HCT116 (cell line): ENCODE data around the gene FBXO15. TPM values are rescaled to one million over a fixed set of nuclear protein-coding genes. Genes with fewer than 3 reads are reported as not detected.

Experiments
- ATAC-seq: fragments of 200-7000 bp; cut with Tn5 transposase; 2 replicates; pipeline ENCODE4 v1.9.1; 2020; ENCODE audit warnings: mild to moderate bottlenecking, moderate library complexity
- BruUV-seq: library from RNA; stranded (reverse); fragments of 400-500 nt; replicated peaks from 2 replicates; lab custom pipeline; 2021; lab: Mats Ljungman, UMichigan
- CTCF ChIA-PET: fragments of 300-600 bp; sonication (Branson Sonifier 250); formaldehyde crosslinking; loops from one replicate; lab custom pipeline; 2021; ENCODE audit warnings: antibody characterized with exemption; lab: Charles Lee
- POLR2A ChIA-PET: fragments of 300-600, 350-600 bp; sonication (Branson Sonifier 250); formaldehyde crosslinking; loops from one replicate; lab custom pipeline; 2021; ENCODE audit warnings: antibody characterized with exemption; lab: Charles Lee
- RAD21 ChIA-PET, 2 experiments: fragments of 300-600 bp; sonication (Branson Sonifier 250); formaldehyde crosslinking; loops; one replicate each; lab custom pipeline; 2023; ENCODE audit warnings: low total read pairs in 2 of 2; ENCODE audit not compliant: uncharacterized antibody in 2 of 2, unreplicated experiment in 2 of 2, low non-redundant PET in 1 of 2; lab: Charles Lee
- DNase-seq: peaks from one replicate; pipeline ENCODE4 v3.0.0-alpha.2; 2010; ENCODE audit warnings: low read depth, low spot score
- H2AFZ ChIP-seq: fragments of 200-600 bp; shearing (Covaris generic), sonication (generic); 2 replicates; pipeline ENCODE4 v1.6.1; 2017; ENCODE audit warnings: low read depth, mixed run types, mixed read lengths, antibody characterized with exemption, low read length; ENCODE audit not compliant: poor library complexity, severe bottlenecking
- H3K27ac ChIP-seq: 2 replicates; pipeline ENCODE4 v1.5.1; 2012; ENCODE audit warnings: low read depth, low read length
- H3K27me3 ChIP-seq: fragments of 200-600 bp; sonication (generic); 2 replicates; pipeline ENCODE4 v1.6.1; 2016; ENCODE audit warnings: mixed run types, low read length, mixed read lengths; ENCODE audit not compliant: insufficient read depth
- H3K36me3 ChIP-seq, 2 experiments: fragments of 200-500 bp in 1 of 2; fragments of 200-600 bp in 1 of 2; sonication (Bioruptor generic) in 1 of 2; sonication (generic) in 1 of 2; 2 replicates each; pipeline versions ENCODE4 v1.5.1 to v1.6.1; 2014 to 2016; ENCODE audit warnings: low read length in 2 of 2, inconsistent platforms in 1 of 2, mixed read lengths in 1 of 2, mixed run types in 1 of 2; ENCODE audit not compliant: insufficient read depth in 2 of 2, control insufficient read depth in 1 of 2
- H3K4me1 ChIP-seq, 2 experiments: fragments of 200-600 bp in 1 of 2; sonication (generic) in 1 of 2; 2 replicates each; pipeline versions ENCODE4 v1.5.1 to v1.6.1; 2012 to 2017; ENCODE audit warnings: low read length in 2 of 2, inconsistent platforms in 1 of 2, mild to moderate bottlenecking in 1 of 2, mixed read lengths in 1 of 2, mixed run types in 1 of 2, moderate library complexity in 1 of 2; ENCODE audit not compliant: insufficient read depth in 2 of 2, control insufficient read depth in 1 of 2
- H3K4me2 ChIP-seq: fragments of 200-600 bp; sonication (generic); 2 replicates; pipeline ENCODE4 v1.6.1; 2017; ENCODE audit warnings: mixed run types, low read length, mixed read lengths
- H3K4me3 ChIP-seq, 2 experiments: fragments of 200-600 bp in 1 of 2; sonication (generic) in 1 of 2; replicated peaks in 1 of 2; 2 replicates each; pipeline ENCODE4 v1.5.1; 2011 to 2016; ENCODE audit warnings: low read length in 2 of 2, control low read depth in 1 of 2, low read depth in 1 of 2, mild to moderate bottlenecking in 1 of 2, mixed read lengths in 1 of 2, mixed run types in 1 of 2
- H3K79me2 ChIP-seq: fragments of 200-600 bp; sonication (generic); 2 replicates; pipeline ENCODE4 v1.6.1; 2017; ENCODE audit warnings: mild to moderate bottlenecking, mixed run types, low read length, moderate library complexity, mixed read lengths; ENCODE audit not compliant: insufficient read depth
- H3K9ac ChIP-seq: fragments of 200-600 bp; sonication (generic); 2 replicates; pipeline ENCODE4 v1.6.1; 2016; ENCODE audit warnings: low read length, mixed read lengths
- H3K9me2 ChIP-seq: fragments of 200-600 bp; sonication (generic), shearing (Covaris generic); 2 replicates; pipeline ENCODE4 v1.6.1; 2017; ENCODE audit warnings: mixed run types, mild to moderate bottlenecking, moderate library complexity; ENCODE audit not compliant: insufficient read depth
- H3K9me3 ChIP-seq, 2 experiments: fragments of 200-500 bp in 1 of 2; fragments of 200-600 bp in 1 of 2; sonication (Bioruptor generic) in 1 of 2; sonication (generic) in 1 of 2; 2 replicates each; pipeline ENCODE4 v1.6.1; 2014 to 2017; ENCODE audit warnings: low read length in 2 of 2, mixed read lengths in 2 of 2, inconsistent platforms in 1 of 2, low read depth in 1 of 2, mild to moderate bottlenecking in 1 of 2, mixed run types in 1 of 2, moderate library complexity in 1 of 2; ENCODE audit not compliant: control insufficient read depth in 1 of 2, insufficient read depth in 1 of 2
- H4K20me1 ChIP-seq: fragments of 200-600 bp; sonication (generic), shearing (Covaris generic); 2 replicates; pipeline ENCODE4 v1.6.1; 2017; ENCODE audit warnings: mixed run types, mild to moderate bottlenecking, moderate library complexity; ENCODE audit not compliant: insufficient read depth
- CBX3 ChIP-seq: IDR thresholded peaks from 2 replicates; pipeline ENCODE4 v1.6.1; 2012; ENCODE audit warnings: low read depth
- CEBPB ChIP-seq: IDR thresholded peaks from 2 replicates; pipeline ENCODE4 v1.6.1; 2012; ENCODE audit warnings: low read depth
- EGR1 ChIP-seq: IDR thresholded peaks from 2 replicates; pipeline ENCODE4 v1.6.1; 2012; ENCODE audit warnings: low read depth
- ELF1 ChIP-seq: IDR thresholded peaks from 2 replicates; pipeline ENCODE4 v1.6.1; 2012; ENCODE audit warnings: low read depth, borderline replicate concordance
- EZH2 ChIP-seq: fragments of 200-600 bp; sonication (generic); IDR thresholded peaks from 2 replicates; pipeline ENCODE4 v1.6.1; 2017; ENCODE audit warnings: antibody characterized with exemption, mixed run types
- EZH2phosphoT487 ChIP-seq: fragments of 200-600 bp; IDR thresholded peaks from 2 replicates; pipeline ENCODE4 v1.6.1; 2018; ENCODE audit warnings: antibody characterized with exemption, borderline replicate concordance
- FOSL1 ChIP-seq: IDR thresholded peaks from 2 replicates; pipeline ENCODE4 v1.6.1; 2012; ENCODE audit warnings: low read depth
- JUND ChIP-seq: IDR thresholded peaks from 2 replicates; pipeline ENCODE4 v1.6.1; 2012
- POLR2A ChIP-seq: IDR thresholded peaks from 2 replicates; pipeline ENCODE4 v1.7.0; 2011; ENCODE audit warnings: borderline replicate concordance; ENCODE audit not compliant: insufficient read depth, insufficient read length; ENCODE audit errors: extremely low read depth
- POLR2AphosphoS5 ChIP-seq: IDR thresholded peaks from 2 replicates; pipeline ENCODE4 v1.6.1; 2011; ENCODE audit warnings: mild to moderate bottlenecking, low read depth, low read length, moderate library complexity
- RAD21 ChIP-seq: IDR thresholded peaks from 2 replicates; pipeline ENCODE4 v1.6.1; 2012; ENCODE audit warnings: low read depth, mild to moderate bottlenecking
- SIN3A ChIP-seq: IDR thresholded peaks from 2 replicates; pipeline ENCODE4 v1.6.1; 2012; ENCODE audit warnings: low read depth
- SP1 ChIP-seq: IDR thresholded peaks from 2 replicates; pipeline ENCODE4 v1.6.1; 2012; ENCODE audit warnings: low read depth
- SRF ChIP-seq: IDR thresholded peaks from 2 replicates; pipeline ENCODE4 v1.6.1; 2012; ENCODE audit warnings: low read depth
- TCF7L2 ChIP-seq: IDR thresholded peaks from 2 replicates; pipeline ENCODE4 v1.7.0; 2011; ENCODE audit warnings: borderline replicate concordance, inconsistent platforms; ENCODE audit not compliant: insufficient read depth, insufficient read length; ENCODE audit errors: extremely low read depth
- YY1 ChIP-seq: IDR thresholded peaks from 2 replicates; pipeline ENCODE4 v1.6.1; 2011; ENCODE audit warnings: low read length, low read depth, moderate library complexity, mild to moderate bottlenecking; ENCODE audit not compliant: insufficient replicate concordance; ENCODE audit errors: extremely low read depth
- ZNF274 ChIP-seq: fragments of 200-500 bp; sonication (Bioruptor generic); IDR thresholded peaks from 2 replicates; pipeline ENCODE4 v1.6.1; 2014; ENCODE audit warnings: mild to moderate bottlenecking, low read depth, low read length, inconsistent platforms
- intact Hi-C: fragments of 100-400 bp; cut with micrococcal nuclease; formaldehyde crosslinking; loops from 2 replicates; pipeline ENCODE4 v1.10.0; 2022
- total RNA-seq: library from RNA; stranded (reverse); gene quantifications from one replicate; pipeline ENCODE4 v1.2.1, GENCODE V29; 2021; ENCODE audit not compliant: unreplicated experiment
- TF ChIP-seq, protein P1 (sequence below): IDR thresholded peaks from 2 replicates; pipeline ENCODE4 v1.6.1; 2011; ENCODE audit warnings: mild to moderate bottlenecking, low read length, moderate library complexity; ENCODE audit not compliant: insufficient replicate concordance; ENCODE audit errors: extremely low read depth
- TF ChIP-seq, protein P2 (sequence below), 3 experiments: fragments of 200-600 bp in 1 of 3; sonication (generic) in 1 of 3; IDR thresholded peaks in 2 of 3; conservative IDR thresholded peaks in 1 of 3; 2 replicates each; pipeline ENCODE4 v1.5.1; 2012 to 2017; ENCODE audit warnings: low read depth in 2 of 3, low read length in 2 of 3, antibody characterized with exemption in 1 of 3, borderline replicate concordance in 1 of 3, control low read depth in 1 of 3, mild to moderate bottlenecking in 1 of 3, mixed read lengths in 1 of 3, mixed run types in 1 of 3, moderate library complexity in 1 of 3; ENCODE audit not compliant: insufficient read depth in 1 of 3
- TF ChIP-seq, protein P3 (sequence below): IDR thresholded peaks from 2 replicates; pipeline ENCODE4 v1.6.1; 2012; ENCODE audit warnings: low read depth

FBXO15 gene
- total RNA-seq, 1 experiment from 2014 or later: 1.1 TPM

DNA sequence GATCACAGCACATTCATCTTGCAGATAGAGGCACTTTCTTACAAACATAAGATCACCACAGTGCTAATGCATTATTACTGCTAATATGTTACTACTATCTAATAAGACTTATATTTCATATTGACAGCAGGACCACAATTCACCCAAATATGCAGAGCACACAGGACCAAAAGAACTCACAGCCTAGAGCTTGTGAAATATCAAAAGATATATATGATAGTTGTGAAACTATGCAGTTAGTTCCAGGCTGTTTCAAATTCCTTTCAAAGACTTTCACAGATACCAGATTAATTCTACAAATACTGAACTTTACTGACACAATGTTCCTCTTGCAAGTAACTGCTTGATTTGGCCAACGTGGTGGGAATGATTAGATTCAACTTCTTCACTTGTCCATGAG is 23.0 kb downstream of the FBXO15 start:
- intact Hi-C loops: no loop called here
- Histone ChIP-seq H3K4me3 (no peak overlapping the region), H3K9me2 (no peaks in the 10 kb centered on the region), H3K36me3 (no peaks in the 10 kb centered on the region), H3K27me3 (peaks cover 83% of the 10 kb centered on the region), H2AFZ (no peak overlapping the region), H3K79me2 (no peaks in the 10 kb centered on the region), H3K4me2 (no peak overlapping the region), H3K9me3 (no peaks in the 10 kb centered on the region), H3K27ac (no peak overlapping the region)
- ChIA-PET POLR2A (no interaction called here), CTCF (no interaction called here)
- ATAC-seq: no peak
- TF ChIP-seq EGR1 (no peak), RAD21 (no peak), ELF1 (no peak), EZH2 (no peak), SRF (no peak), EZH2phosphoT487 (no peak), SIN3A (no peak), CBX3 (no peak), POLR2A (no peak), TCF7L2 (no peak), SP1 (no peak), POLR2AphosphoS5 (no peak), ZNF274 (no peak), FOSL1 (no peak), YY1 (no peak), CEBPB (no peak), JUND (no peak)
- TF ChIP-seq, protein P1, sequence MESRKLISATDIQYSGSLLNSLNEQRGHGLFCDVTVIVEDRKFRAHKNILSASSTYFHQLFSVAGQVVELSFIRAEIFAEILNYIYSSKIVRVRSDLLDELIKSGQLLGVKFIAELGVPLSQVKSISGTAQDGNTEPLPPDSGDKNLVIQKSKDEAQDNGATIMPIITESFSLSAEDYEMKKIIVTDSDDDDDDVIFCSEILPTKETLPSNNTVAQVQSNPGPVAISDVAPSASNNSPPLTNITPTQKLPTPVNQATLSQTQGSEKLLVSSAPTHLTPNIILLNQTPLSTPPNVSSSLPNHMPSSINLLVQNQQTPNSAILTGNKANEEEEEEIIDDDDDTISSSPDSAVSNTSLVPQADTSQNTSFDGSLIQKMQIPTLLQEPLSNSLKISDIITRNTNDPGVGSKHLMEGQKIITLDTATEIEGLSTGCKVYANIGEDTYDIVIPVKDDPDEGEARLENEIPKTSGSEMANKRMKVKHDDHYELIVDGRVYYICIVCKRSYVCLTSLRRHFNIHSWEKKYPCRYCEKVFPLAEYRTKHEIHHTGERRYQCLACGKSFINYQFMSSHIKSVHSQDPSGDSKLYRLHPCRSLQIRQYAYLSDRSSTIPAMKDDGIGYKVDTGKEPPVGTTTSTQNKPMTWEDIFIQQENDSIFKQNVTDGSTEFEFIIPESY: no peak
- TF ChIP-seq, protein P2, sequence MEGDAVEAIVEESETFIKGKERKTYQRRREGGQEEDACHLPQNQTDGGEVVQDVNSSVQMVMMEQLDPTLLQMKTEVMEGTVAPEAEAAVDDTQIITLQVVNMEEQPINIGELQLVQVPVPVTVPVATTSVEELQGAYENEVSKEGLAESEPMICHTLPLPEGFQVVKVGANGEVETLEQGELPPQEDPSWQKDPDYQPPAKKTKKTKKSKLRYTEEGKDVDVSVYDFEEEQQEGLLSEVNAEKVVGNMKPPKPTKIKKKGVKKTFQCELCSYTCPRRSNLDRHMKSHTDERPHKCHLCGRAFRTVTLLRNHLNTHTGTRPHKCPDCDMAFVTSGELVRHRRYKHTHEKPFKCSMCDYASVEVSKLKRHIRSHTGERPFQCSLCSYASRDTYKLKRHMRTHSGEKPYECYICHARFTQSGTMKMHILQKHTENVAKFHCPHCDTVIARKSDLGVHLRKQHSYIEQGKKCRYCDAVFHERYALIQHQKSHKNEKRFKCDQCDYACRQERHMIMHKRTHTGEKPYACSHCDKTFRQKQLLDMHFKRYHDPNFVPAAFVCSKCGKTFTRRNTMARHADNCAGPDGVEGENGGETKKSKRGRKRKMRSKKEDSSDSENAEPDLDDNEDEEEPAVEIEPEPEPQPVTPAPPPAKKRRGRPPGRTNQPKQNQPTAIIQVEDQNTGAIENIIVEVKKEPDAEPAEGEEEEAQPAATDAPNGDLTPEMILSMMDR (IDR thresholded peaks at IDR 0.05 in 2 of 3, conservative IDR thresholded peaks at IDR 0.05 in 1 of 3; ENCODE audit: borderline replicate concordance in 1 of 3, insufficient read depth in 1 of 3, low read depth in 2 of 3, low read length in 2 of 3): no peak
- TF ChIP-seq, protein P3, sequence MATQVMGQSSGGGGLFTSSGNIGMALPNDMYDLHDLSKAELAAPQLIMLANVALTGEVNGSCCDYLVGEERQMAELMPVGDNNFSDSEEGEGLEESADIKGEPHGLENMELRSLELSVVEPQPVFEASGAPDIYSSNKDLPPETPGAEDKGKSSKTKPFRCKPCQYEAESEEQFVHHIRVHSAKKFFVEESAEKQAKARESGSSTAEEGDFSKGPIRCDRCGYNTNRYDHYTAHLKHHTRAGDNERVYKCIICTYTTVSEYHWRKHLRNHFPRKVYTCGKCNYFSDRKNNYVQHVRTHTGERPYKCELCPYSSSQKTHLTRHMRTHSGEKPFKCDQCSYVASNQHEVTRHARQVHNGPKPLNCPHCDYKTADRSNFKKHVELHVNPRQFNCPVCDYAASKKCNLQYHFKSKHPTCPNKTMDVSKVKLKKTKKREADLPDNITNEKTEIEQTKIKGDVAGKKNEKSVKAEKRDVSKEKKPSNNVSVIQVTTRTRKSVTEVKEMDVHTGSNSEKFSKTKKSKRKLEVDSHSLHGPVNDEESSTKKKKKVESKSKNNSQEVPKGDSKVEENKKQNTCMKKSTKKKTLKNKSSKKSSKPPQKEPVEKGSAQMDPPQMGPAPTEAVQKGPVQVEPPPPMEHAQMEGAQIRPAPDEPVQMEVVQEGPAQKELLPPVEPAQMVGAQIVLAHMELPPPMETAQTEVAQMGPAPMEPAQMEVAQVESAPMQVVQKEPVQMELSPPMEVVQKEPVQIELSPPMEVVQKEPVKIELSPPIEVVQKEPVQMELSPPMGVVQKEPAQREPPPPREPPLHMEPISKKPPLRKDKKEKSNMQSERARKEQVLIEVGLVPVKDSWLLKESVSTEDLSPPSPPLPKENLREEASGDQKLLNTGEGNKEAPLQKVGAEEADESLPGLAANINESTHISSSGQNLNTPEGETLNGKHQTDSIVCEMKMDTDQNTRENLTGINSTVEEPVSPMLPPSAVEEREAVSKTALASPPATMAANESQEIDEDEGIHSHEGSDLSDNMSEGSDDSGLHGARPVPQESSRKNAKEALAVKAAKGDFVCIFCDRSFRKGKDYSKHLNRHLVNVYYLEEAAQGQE: no peak
- TF ChIP-seq, all 23 proteins: peak for 0
- no peak for DNase-seq
- Histone ChIP-seq H3K4me1 (no peaks in the 10 kb centered on the region), H4K20me1 (no peaks in the 10 kb centered on the region), H3K9ac (no peak overlapping the region)
- RAD21 ChIA-PET: no interaction called here
- BruUV-seq: no TSS peak
